Activated CD8-positive, alpha-beta memory T cell treated with anti-CD3 and anti-CD28 coated beads for 36 hours (primary cell): Measurements from ENCODE around the gene KCNJ8. TPM values are rescaled to one million over a fixed set of nuclear protein-coding genes. Genes with fewer than 3 reads are reported as not detected.

Source experiments
- CTCF ChIA-PET: fragments of 350-600 bp; sonication (Branson Sonifier 250); formaldehyde crosslinking; loops from one replicate; lab custom pipeline; 2021; ENCODE audit warnings: antibody characterized with exemption; lab: Charles Lee
- POLR2A ChIA-PET: fragments of 350-600 bp; sonication (Branson Sonifier 250); formaldehyde crosslinking; loops from one replicate; lab custom pipeline; 2021; ENCODE audit warnings: antibody characterized with exemption; lab: Charles Lee
- total RNA-seq, 2 experiments: library from RNA; stranded (reverse); gene quantifications; one replicate each; pipeline ENCODE4 v1.2.3, GENCODE V29; 2021

KCNJ8 gene
- total RNA-seq, 2 experiments from 2014 or later = not detected

DNA sequence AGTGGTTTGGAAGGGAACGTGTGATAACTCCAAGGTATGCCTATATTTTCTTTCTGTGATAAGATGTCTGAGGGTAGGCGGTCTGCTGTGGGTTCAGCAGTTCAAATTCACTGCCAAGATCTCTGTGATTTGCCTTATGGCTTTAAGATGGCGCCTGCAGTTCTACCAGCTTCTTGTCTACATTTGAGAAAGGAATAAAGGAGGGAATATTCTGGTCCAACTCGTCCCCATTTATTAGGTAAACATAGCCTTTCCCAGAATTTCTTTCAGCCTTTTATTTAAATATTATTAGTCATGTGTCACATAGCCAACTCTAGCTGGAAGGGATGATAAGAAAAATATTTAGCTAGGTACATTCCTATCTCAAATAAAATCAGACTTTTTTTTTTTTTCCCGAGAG is 48.8 kb downstream of the KCNJ8 start:
- POLR2A ChIA-PET = no interaction called here
- CTCF ChIA-PET = no interaction called here

DNA sequence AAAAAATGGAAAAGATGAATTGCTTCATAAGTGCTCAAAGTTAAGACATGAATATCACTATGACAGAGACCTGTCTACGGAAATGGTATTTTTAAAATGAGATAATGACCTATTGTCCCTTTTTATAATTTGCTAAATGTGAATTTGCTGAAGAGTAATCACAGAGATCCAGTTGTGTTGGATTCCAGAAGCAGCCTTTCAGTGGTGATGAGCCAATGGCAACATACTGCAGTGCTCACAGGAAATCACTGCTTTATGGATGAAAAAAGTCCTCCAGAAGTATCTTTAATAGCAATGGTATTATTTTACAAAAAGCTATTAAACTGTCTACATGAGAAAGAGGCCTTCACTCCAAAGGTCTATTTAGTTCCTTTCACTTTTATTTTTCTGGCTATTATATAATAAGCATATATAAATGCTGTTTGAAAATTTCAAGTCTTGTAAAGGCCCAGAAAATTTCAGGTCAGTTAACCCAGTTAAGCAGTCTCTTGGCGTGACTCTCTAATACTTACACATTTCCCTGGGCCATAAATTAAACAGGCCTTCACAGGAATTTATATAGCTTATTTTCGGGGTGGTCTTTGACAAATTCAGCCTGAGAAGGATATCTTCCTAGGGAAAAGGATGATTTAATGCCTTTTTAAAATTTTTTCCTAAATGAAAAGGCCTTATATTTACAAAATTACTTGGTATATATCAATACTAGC is 55.4 kb downstream of the KCNJ8 start:
- ChIA-PET CTCF (no interaction called here), POLR2A (no interaction called here)

DNA sequence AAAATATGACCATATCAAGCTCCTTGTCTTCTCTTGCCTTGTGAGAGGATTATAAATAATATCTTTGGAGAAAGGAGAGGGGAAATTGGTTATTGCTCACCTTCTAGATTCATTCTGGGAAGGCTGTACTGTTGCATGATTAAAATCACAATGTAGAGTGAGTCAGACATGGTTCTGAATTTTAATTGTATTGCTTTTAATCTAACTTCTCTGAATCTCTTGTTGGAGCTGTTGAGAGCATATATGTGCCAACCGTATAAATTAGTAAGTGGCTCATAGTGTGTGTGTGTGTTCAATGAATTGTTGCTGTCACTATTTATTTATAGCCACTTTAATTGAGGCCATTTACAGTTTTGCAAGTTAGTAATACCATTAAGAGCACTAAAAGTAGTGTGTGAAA is 56.1 kb downstream of the KCNJ8 start:
- CTCF ChIA-PET = no interaction called here
- POLR2A ChIA-PET = no interaction called here

DNA sequence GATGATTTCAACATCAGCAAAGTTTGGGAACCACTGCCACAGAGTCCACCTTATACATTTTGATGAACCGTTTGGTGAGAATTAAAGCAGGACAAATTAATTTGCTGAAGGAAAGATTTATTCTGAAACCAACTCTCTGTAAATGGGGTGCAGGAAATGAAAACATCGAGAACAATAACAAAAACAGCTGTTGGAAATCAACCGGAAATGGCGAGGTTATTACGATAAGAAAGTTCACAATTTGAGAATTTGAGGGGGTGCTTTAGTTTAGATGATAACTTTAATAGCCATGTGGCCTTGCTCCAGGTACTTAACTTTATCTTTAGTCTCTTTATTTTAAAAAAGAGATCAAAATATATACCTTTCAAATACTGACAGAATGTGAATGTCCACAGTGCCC is 56.7 kb downstream of the KCNJ8 start:
- ChIA-PET CTCF (no interaction called here), POLR2A (no interaction called here)

DNA sequence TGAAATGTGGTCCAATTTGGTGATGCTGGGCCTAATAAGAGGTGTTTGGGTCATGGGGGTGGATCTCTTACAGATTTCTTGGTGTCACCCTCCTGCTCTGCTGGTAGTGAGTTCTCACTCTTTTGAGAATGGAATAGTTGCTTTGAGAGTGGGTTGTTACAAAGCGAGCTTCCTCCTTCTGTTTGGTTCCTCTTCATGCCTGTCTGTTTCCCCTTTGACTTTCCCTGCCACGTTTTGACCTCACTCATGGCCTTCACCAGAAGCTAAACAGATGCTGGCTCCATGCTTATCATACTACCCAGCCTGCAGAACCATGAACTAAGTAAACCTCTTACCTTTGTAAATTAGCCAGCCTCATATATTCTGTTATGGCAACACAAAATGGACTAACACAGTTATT is 59.1 kb downstream of the KCNJ8 start:
- POLR2A ChIA-PET = no interaction called here
- CTCF ChIA-PET = no interaction called here

Other genes starting within 250 kb of the KCNJ8 start
- gene SPX, start 248.4 kb downstream of the KCNJ8 start, total RNA-seq = under 1 TPM; 0.34 to 0.51 TPM
- not detected for gene GYS2, start 169.9 kb downstream of the KCNJ8 start, total RNA-seq
- gene LDHB, start 116.9 kb downstream of the KCNJ8 start, total RNA-seq = 1,000 to 10,000 TPM; 1,753 to 1,754 TPM
- gene ABCC9, start 166.7 kb upstream of the KCNJ8 start, total RNA-seq = not detected